HepG2 (cell line): Measurements from ENCODE around the gene AKAIN1. TPM values are rescaled to one million over a fixed set of nuclear protein-coding genes. Genes with fewer than 3 reads are reported as not detected.
A peak's percentile ranks its signal among the peaks of the same experiment; 100 is the strongest.

Source experiments
- AKNA ChIP-seq: sonication (generic); formaldehyde crosslinking; IDR thresholded peaks from 2 replicates; pipeline ENCODE4 v1.4.0; 2020; ENCODE audit warnings: missing genetic modification reagents, borderline replicate concordance
- CCAR2 ChIP-seq: fragments of 200-400 bp; formaldehyde crosslinking; optimal IDR thresholded peaks from 2 replicates; pipeline ENCODE3; 2018; ENCODE audit warnings: low read depth, mild to moderate bottlenecking, low read length, moderate library complexity
- ELF3 ChIP-seq: IDR thresholded peaks from 2 replicates; pipeline ENCODE4 v1.6.1; 2016; ENCODE audit warnings: missing genetic modification reagents, missing compliant biosample characterization
- KLF15 ChIP-seq: sonication (generic); formaldehyde crosslinking; IDR thresholded peaks from 2 replicates; pipeline ENCODE4 v1.8.1; 2023; ENCODE audit warnings: borderline replicate concordance, mild to moderate bottlenecking, inconsistent platforms, missing genetic modification reagents, mixed read lengths
- NFE2L1 ChIP-seq: sonication (generic); formaldehyde crosslinking; IDR thresholded peaks from 2 replicates; pipeline ENCODE4 v1.4.0; 2020; ENCODE audit warnings: missing genetic modification reagents, mild to moderate bottlenecking, borderline replicate concordance
- PLRG1 ChIP-seq: fragments of 450-650 bp; conservative IDR thresholded peaks from 2 replicates; pipeline ENCODE4 v1.6.1; 2016
- REL ChIP-seq: sonication (generic); formaldehyde crosslinking; conservative IDR thresholded peaks from 2 replicates; pipeline ENCODE4 v1.8.0; 2022; ENCODE audit warnings: mild to moderate bottlenecking, missing genetic modification reagents, moderate library complexity
- ZNF276 ChIP-seq: sonication (generic); formaldehyde crosslinking; IDR thresholded peaks from 2 replicates; pipeline ENCODE4 v1.4.0; 2020; ENCODE audit warnings: mild to moderate bottlenecking, low read depth, missing genetic modification reagents
- ZNF296 ChIP-seq: sonication (generic); formaldehyde crosslinking; conservative IDR thresholded peaks from 2 replicates; pipeline ENCODE4 v1.5.0; 2020; ENCODE audit warnings: mild to moderate bottlenecking, missing genetic modification reagents
- ZNF597 ChIP-seq: sonication (generic); formaldehyde crosslinking; IDR thresholded peaks from 2 replicates; pipeline ENCODE4 v1.5.0; 2020; ENCODE audit warnings: missing genetic modification reagents
- ZNF674 ChIP-seq: sonication (generic); formaldehyde crosslinking; IDR thresholded peaks from 2 replicates; pipeline ENCODE4 v1.5.0; 2020; ENCODE audit warnings: low read depth, mild to moderate bottlenecking, missing genetic modification reagents
- ZNF816 ChIP-seq: sonication (generic); formaldehyde crosslinking; IDR thresholded peaks from 2 replicates; pipeline ENCODE4 v1.8.0; 2022; ENCODE audit warnings: missing genetic modification reagents, mild to moderate bottlenecking, borderline replicate concordance
- polyA plus RNA-seq, 8 experiments: library from polyadenylated mRNA; depleted of rRNA in 3 of 8; stranded (reverse) in 7 of 8; unstranded in 1 of 8; fragments of >200 nt; fragmentation: Illumina TruSeq in 4 of 8; extraction: Trizol in 4 of 8; gene quantifications; 2 replicates each; pipeline versions ENCODE4 v1.2.1 to v1.2.3, GENCODE V29; 2011 to 2016; ENCODE audit warnings: low read depth in 4 of 8, missing spikeins in 1 of 8, mixed read lengths in 1 of 8; ENCODE audit not compliant: insufficient read depth in 1 of 8
- total RNA-seq, 5 experiments: library from RNA; depleted of rRNA; stranded (reverse); fragments of >200 nt; fragmentation: Illumina TruSeq; extraction: Trizol; gene quantifications; 2 replicates each; pipeline ENCODE4 v1.2.3, GENCODE V29; 2016; ENCODE audit warnings: low read depth in 1 of 5
- TF ChIP-seq, protein P1 (sequence below): sonication (generic); formaldehyde crosslinking; IDR thresholded peaks from 2 replicates; pipeline ENCODE4 v1.4.0; 2020; ENCODE audit warnings: missing genetic modification reagents
- TF ChIP-seq, protein P2 (sequence below): IDR thresholded peaks from 2 replicates; pipeline ENCODE4 v1.6.1; 2016; ENCODE audit warnings: mild to moderate bottlenecking
- TF ChIP-seq, protein P3 (sequence below): IDR thresholded peaks from 2 replicates; pipeline ENCODE4 v1.6.1; 2016; ENCODE audit warnings: control low read depth

Gene AKAIN1
- total and polyA plus RNA-seq, 2 of the 13 experiments (the other 11 are each of a cell fraction or from before 2014, with no cell fraction given), result not detected

DNA sequence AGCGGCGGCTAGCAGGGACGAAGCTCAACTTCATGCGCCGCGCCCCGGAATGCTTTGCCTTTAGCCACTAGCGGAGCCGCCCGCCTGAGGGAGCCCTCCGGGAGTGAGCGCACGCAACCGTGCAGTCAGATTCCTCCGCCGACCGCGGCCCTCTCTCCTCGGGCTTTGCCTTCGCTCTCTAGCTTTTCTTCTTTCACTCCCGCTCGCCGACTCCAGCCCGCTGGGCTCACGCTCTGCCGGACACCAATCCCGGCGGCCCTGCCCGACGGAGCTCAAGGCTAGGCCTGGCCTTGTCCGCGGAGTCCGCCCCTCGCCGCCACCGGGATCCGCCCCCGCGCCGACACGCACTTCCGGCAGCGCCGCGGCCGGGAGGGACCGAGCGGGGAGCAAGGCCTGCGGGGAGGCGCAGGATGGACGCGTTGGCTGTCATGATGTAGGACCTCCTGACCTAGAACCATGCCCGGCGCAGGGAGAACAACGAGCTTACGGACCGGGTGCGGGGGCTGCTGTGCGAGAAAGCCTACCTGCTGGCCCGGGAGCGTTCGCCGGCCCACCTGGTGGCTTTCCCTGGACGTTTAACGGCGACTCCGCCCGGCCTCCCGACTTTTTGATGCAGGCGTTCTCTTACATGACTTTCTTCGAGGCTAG, 40.8 kb upstream of the AKAIN1 start (continued):
- no peak for TF ChIP-seq ZNF296 (CRISPR knock-in tag)
- TF ChIP-seq, protein P1, sequence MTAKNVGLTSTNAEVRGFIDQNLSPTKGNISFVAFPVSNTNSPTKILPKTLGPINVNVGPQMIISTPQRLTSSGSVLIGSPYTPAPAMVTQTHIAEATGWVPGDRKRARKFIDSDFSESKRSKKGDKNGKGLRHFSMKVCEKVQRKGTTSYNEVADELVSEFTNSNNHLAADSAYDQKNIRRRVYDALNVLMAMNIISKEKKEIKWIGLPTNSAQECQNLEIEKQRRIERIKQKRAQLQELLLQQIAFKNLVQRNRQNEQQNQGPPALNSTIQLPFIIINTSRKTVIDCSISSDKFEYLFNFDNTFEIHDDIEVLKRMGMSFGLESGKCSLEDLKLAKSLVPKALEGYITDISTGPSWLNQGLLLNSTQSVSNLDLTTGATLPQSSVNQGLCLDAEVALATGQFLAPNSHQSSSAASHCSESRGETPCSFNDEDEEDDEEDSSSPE (CRISPR knock-in tag), result 0 out of 2 replicates have a peak, but pooled peaks have one; percentile 36
- TF ChIP-seq ZNF597, result no peak
- TF ChIP-seq ELF3 (CRISPR knock-in tag), result 0 out of 2 replicates have a peak, but pooled peaks have one; percentile 54
- no peak for TF ChIP-seq PLRG1
- no peak; the same call in 1 of the 2 replicates for TF ChIP-seq AKNA
- TF ChIP-seq KLF15 (CRISPR knock-in tag), result no peak
- TF ChIP-seq ZNF816, result peak; percentile 16; the same call in 1 of the 2 replicates
- no peak for TF ChIP-seq CCAR2
- TF ChIP-seq REL (CRISPR knock-in tag), result peak; percentile 90
- TF ChIP-seq, protein P2, sequence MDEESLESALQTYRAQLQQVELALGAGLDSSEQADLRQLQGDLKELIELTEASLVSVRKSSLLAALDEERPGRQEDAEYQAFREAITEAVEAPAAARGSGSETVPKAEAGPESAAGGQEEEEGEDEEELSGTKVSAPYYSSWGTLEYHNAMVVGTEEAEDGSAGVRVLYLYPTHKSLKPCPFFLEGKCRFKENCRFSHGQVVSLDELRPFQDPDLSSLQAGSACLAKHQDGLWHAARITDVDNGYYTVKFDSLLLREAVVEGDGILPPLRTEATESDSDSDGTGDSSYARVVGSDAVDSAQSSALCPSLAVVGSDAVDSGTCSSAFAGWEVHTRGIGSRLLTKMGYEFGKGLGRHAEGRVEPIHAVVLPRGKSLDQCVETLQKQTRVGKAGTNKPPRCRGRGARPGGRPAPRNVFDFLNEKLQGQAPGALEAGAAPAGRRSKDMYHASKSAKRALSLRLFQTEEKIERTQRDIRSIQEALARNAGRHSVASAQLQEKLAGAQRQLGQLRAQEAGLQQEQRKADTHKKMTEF (CRISPR knock-in tag), result peak; percentile 84; the same call in 1 of the 2 replicates
- TF ChIP-seq, protein P3, sequence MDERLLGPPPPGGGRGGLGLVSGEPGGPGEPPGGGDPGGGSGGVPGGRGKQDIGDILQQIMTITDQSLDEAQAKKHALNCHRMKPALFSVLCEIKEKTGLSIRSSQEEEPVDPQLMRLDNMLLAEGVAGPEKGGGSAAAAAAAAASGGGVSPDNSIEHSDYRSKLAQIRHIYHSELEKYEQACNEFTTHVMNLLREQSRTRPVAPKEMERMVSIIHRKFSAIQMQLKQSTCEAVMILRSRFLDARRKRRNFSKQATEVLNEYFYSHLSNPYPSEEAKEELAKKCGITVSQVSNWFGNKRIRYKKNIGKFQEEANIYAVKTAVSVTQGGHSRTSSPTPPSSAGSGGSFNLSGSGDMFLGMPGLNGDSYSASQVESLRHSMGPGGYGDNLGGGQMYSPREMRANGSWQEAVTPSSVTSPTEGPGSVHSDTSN, result no peak
- no peak; the same call in 1 of the 2 replicates for TF ChIP-seq ZNF674
- peak; percentile 27; the same call in 1 of the 2 replicates for TF ChIP-seq ZNF276 (CRISPR knock-in tag)
- TF ChIP-seq NFE2L1 (CRISPR knock-in tag), result peak; percentile 63; the same call in 1 of the 2 replicates
